DND-41 (cell line): Measurements from ENCODE around the gene PSORS1C1.

Experiments
- ATAC-seq: fragments of 200-7000 bp; cut with Tn5 transposase; 3 replicates; pipeline ENCODE4 v1.9.1; 2021; ENCODE audit warnings: low read depth; ENCODE audit not compliant: insufficient read depth
- DNase-seq: peaks from one replicate; pipeline ENCODE4 v3.0.0-alpha.2; 2020
- H2AFZ ChIP-seq: 2 replicates; pipeline ENCODE4 v1.6.0; 2012; ENCODE audit warnings: low read depth, low read length
- H3K27ac ChIP-seq: 2 replicates; pipeline ENCODE4 v1.5.1; 2012; ENCODE audit warnings: low read length, inconsistent platforms
- H3K27me3 ChIP-seq: fragments of 200-600 bp; sonication (generic); 2 replicates; pipeline ENCODE4 v1.6.0; 2012; ENCODE audit warnings: low read length, mild to moderate bottlenecking, inconsistent platforms; ENCODE audit not compliant: insufficient read depth, poor library complexity
- H3K36me3 ChIP-seq: 2 replicates; pipeline ENCODE4 v1.5.1; 2012; ENCODE audit warnings: low read length, inconsistent platforms; ENCODE audit not compliant: insufficient read depth
- H3K4me1 ChIP-seq: 2 replicates; pipeline ENCODE4 v1.5.1; 2012; ENCODE audit warnings: mild to moderate bottlenecking, low read length; ENCODE audit not compliant: insufficient read depth
- H3K4me2 ChIP-seq: 2 replicates; pipeline ENCODE4 v1.6.0; 2012; ENCODE audit warnings: mild to moderate bottlenecking, moderate library complexity, low read length, inconsistent platforms; ENCODE audit not compliant: insufficient read depth
- H3K4me3 ChIP-seq, 2 experiments: fragments of 200-600 bp in 1 of 2; shearing (Covaris generic) in 1 of 2; 2 replicates each; pipeline ENCODE4 v1.5.1; 2012 to 2016; ENCODE audit warnings: inconsistent platforms in 2 of 2, low read length in 2 of 2, mild to moderate bottlenecking in 2 of 2, low read depth in 1 of 2, moderate library complexity in 1 of 2
- H3K79me2 ChIP-seq: 2 replicates; pipeline ENCODE4 v1.6.0; 2012; ENCODE audit warnings: low read length, inconsistent platforms; ENCODE audit not compliant: insufficient read depth
- H3K9ac ChIP-seq: 2 replicates; pipeline ENCODE4 v1.6.0; 2012; ENCODE audit warnings: low read depth, mild to moderate bottlenecking, inconsistent platforms, low read length, moderate library complexity
- H3K9me3 ChIP-seq: 2 replicates; pipeline ENCODE4 v1.5.1; 2012; ENCODE audit warnings: low read length, moderate library complexity, mild to moderate bottlenecking, inconsistent platforms; ENCODE audit not compliant: insufficient read depth, severe bottlenecking
- H4K20me1 ChIP-seq: 2 replicates; pipeline ENCODE4 v1.6.0; 2012; ENCODE audit warnings: low read length; ENCODE audit not compliant: insufficient read depth
- CTCF ChIP-seq: IDR thresholded peaks from 2 replicates; pipeline ENCODE4 v1.5.1; 2012; ENCODE audit warnings: borderline replicate concordance, low read length, moderate library complexity, mild to moderate bottlenecking; ENCODE audit not compliant: poor library complexity, severe bottlenecking; ENCODE audit errors: extremely low read depth
- EZH2 ChIP-seq: IDR thresholded peaks from 3 replicates; pipeline ENCODE4 v1.6.1; 2012; ENCODE audit warnings: borderline replicate concordance, low read depth, mild to moderate bottlenecking, moderate library complexity, low read length, inconsistent platforms; ENCODE audit not compliant: severe bottlenecking

The PSORS1C1 gene

GRCh38 chr6:31129130-31129529 is 14.5 kb downstream of the PSORS1C1 start:
- Histone ChIP-seq H3K4me3 (no peak overlapping the region), H4K20me1 (no peaks in the 10 kb centered on the region), H3K79me2 (no peaks in the 10 kb centered on the region), H3K4me1 (no peaks in the 10 kb centered on the region), H3K36me3 (no peaks in the 10 kb centered on the region), H3K4me2 (no peak overlapping the region), H3K27ac (no peak overlapping the region), H3K9ac (no peak overlapping the region), H3K9me3 (no peaks in the 10 kb centered on the region), H3K27me3 (peaks cover 6% of the 10 kb centered on the region), H2AFZ (no peak overlapping the region)
- DNase-seq: no peak
- no peak for TF ChIP-seq CTCF
- TF ChIP-seq EZH2: no peak
- ATAC-seq: no peak

- no peak for TF ChIP-seq CTCF
- no peak for TF ChIP-seq EZH2
- Histone ChIP-seq H3K4me1 (no peaks in the 10 kb centered on the region), H3K4me3 (no peak overlapping the region), H3K4me2 (no peak overlapping the region), H4K20me1 (no peaks in the 10 kb centered on the region), H3K9ac (no peak overlapping the region), H3K27me3 (no peaks in the 10 kb centered on the region), H3K27ac (no peak overlapping the region), H3K79me2 (no peaks in the 10 kb centered on the region), H2AFZ (no peak overlapping the region), H3K36me3 (no peaks in the 10 kb centered on the region), H3K9me3 (no peaks in the 10 kb centered on the region)
- ATAC-seq (no peak), DNase-seq (no peak)
Measured at GRCh38 chr6:31130751-31131150, 16.2 kb downstream of the PSORS1C1 start.

GRCh38 chr6:31131595-31131994 is 17.0 kb downstream of the PSORS1C1 start:
- H3K4me2 ChIP-seq: no peak overlapping the region
- TF ChIP-seq EZH2 (no peak), CTCF (no peak)
- H4K20me1 ChIP-seq: no peaks in the 10 kb centered on the region
- no peaks in the 10 kb centered on the region for H3K9me3 ChIP-seq
- no peak overlapping the region for H3K9ac ChIP-seq
- no peaks in the 10 kb centered on the region for H3K36me3 ChIP-seq
- no peaks in the 10 kb centered on the region for H3K79me2 ChIP-seq
- H3K27ac ChIP-seq: no peak overlapping the region
- no peak for ATAC-seq
- no peak for DNase-seq
- H2AFZ ChIP-seq: no peak overlapping the region
- H3K27me3 ChIP-seq: no peaks in the 10 kb centered on the region
- no peaks in the 10 kb centered on the region for H3K4me1 ChIP-seq
- H3K4me3 ChIP-seq: no peak overlapping the region

- no peak overlapping the region for H3K9ac ChIP-seq
- no peak overlapping the region for H3K4me3 ChIP-seq
- H3K36me3 ChIP-seq: no peaks in the 10 kb centered on the region
- DNase-seq (no peak), ATAC-seq (no peak)
- TF ChIP-seq CTCF (no peak), EZH2 (no peak)
- H2AFZ ChIP-seq: no peak overlapping the region
- peaks cover 4% of the 10 kb centered on the region for H3K4me1 ChIP-seq
- no peak overlapping the region for H3K4me2 ChIP-seq
- H3K79me2 ChIP-seq: no peaks in the 10 kb centered on the region
- no peak overlapping the region for H3K27ac ChIP-seq
- no peaks in the 10 kb centered on the region for H4K20me1 ChIP-seq
- H3K9me3 ChIP-seq: no peaks in the 10 kb centered on the region
- no peaks in the 10 kb centered on the region for H3K27me3 ChIP-seq
Measured at GRCh38 chr6:31132806-31133205, 18.2 kb downstream of the PSORS1C1 start.
